Right cardiac atrium (tissue), 5 donors: ENCODE measurements around the gene CDKAL1. TPM values are rescaled to one million over a fixed set of nuclear protein-coding genes. Genes with fewer than 3 reads are reported as not detected.

Source experiments
- polyA plus RNA-seq: library from polyadenylated mRNA; stranded (reverse); fragments of 200-250 nt; gene quantifications from one replicate; pipeline ENCODE4 v1.2.3, GENCODE V29; 2013
- total RNA-seq, 4 donors: library from RNA; stranded (reverse); fragmentation: NEBNext Ultra II Directional; extraction: Animal tissue kit (Norgen Biotek cat#: 25700); gene quantifications; one replicate each; pipeline ENCODE4 v1.2.1, GENCODE V29; 2021
- donor health status: healthy with polysubstance abuse.
- donor health status: DM: no; HTN: yes; CAD: no.
- donor health status: DM: no; HTN: no; CAD: no.
- donor health status: DM: no; HTN: yes; CAD: no; lungs with severe emphysema.
- donor health status: DM: yes; HTN: yes; CAD: no.

CDKAL1 gene
- total and polyA plus RNA-seq, 5 donors = 3.6 to 11.5 (median 10.8) TPM

Other genes with a start within 250 kb of the CDKAL1 start
- 10 to 100 TPM in 1 of 4 donors, 1 to 10 TPM in 3; 6.1 to 10.1 (median 7.8) TPM for gene E2F3, start 132.6 kb upstream of the CDKAL1 start, total RNA-seq
- gene E2F3, start 132.6 kb upstream of the CDKAL1 start, polyA plus RNA-seq = 3.9 TPM